ENCODE data around the gene INA.

DNA sequence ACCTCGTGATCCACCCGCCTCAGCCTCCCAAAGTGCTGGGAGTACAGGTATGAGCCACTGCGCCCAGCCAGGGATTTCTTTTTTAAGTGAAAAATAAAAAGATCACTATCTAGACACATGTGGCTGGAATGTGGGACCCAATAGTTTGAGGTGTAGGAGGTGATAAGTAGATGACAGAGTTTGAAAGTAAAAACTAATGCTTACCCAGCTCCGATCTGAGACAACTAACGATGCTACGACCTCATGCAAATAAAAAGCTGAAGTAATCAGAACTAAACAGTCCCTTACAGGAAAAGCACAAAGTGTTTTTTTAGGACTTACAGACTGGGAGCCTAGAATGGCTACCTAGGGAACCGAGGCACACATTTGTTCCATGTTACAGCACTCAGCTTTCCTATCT, 51.0 kb downstream of the INA start:
- TF ChIP-seq, protein P1, sequence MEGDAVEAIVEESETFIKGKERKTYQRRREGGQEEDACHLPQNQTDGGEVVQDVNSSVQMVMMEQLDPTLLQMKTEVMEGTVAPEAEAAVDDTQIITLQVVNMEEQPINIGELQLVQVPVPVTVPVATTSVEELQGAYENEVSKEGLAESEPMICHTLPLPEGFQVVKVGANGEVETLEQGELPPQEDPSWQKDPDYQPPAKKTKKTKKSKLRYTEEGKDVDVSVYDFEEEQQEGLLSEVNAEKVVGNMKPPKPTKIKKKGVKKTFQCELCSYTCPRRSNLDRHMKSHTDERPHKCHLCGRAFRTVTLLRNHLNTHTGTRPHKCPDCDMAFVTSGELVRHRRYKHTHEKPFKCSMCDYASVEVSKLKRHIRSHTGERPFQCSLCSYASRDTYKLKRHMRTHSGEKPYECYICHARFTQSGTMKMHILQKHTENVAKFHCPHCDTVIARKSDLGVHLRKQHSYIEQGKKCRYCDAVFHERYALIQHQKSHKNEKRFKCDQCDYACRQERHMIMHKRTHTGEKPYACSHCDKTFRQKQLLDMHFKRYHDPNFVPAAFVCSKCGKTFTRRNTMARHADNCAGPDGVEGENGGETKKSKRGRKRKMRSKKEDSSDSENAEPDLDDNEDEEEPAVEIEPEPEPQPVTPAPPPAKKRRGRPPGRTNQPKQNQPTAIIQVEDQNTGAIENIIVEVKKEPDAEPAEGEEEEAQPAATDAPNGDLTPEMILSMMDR (IDR thresholded peaks at IDR 0.05; ENCODE audit: low read depth, low read length, poor library complexity, severe bottlenecking): no peak
- TF ChIP-seq EZH2phosphoT487 (IDR thresholded peaks at IDR 0.05; ENCODE audit: borderline replicate concordance, low read length): no peak

Measured in DOHH2 (cell line).